K562 (cell line): ENCODE data around the gene VPS4A. TPM values are rescaled to one million over a fixed set of nuclear protein-coding genes. Genes with fewer than 3 reads are reported as not detected.

Experiments
- BCOR ChIP-seq: fragments of 450-650 bp; IDR thresholded peaks from 2 replicates; pipeline ENCODE4 v1.6.1; 2016
- CXXC5 ChIP-seq: fragments of 250-450 bp; sonication (Bioruptor Pico); IDR thresholded peaks from 2 replicates; pipeline ENCODE4 v1.8.0; 2022; ENCODE audit warnings: inconsistent platforms, mild to moderate bottlenecking, moderate library complexity
- GABPA ChIP-seq: fragments of 200-800 bp; sonication (Bioruptor generic); conservative IDR thresholded peaks from 2 replicates; pipeline ENCODE4 v1.6.1; 2016; ENCODE audit warnings: low read depth, missing genetic modification characterization, missing compliant biosample characterization
- KDM1A ChIP-seq, 2 experiments: fragments of 450-650 bp; IDR thresholded peaks; 2 replicates each; pipeline ENCODE4 v1.6.1; 2016; ENCODE audit warnings: mild to moderate bottlenecking in 2 of 2
- NR2C2 ChIP-seq, 2 experiments: fragments of 200-800 bp in 1 of 2; sonication (Bioruptor generic) in 1 of 2; sonication (generic) in 1 of 2; formaldehyde crosslinking in 1 of 2; IDR thresholded peaks; 2 replicates each; pipeline versions ENCODE4 v1.6.1 to v1.8.0; 2016 to 2022; ENCODE audit warnings: mild to moderate bottlenecking in 1 of 2, missing compliant biosample characterization in 1 of 2, missing genetic modification characterization in 1 of 2, missing genetic modification reagents in 1 of 2
- SIN3A ChIP-seq, 2 experiments: fragments of 150-350 bp in 1 of 2; IDR thresholded peaks; 2 replicates each; pipeline ENCODE4 v1.6.1; 2011 to 2016; ENCODE audit warnings: borderline replicate concordance in 2 of 2, low read depth in 2 of 2, low read length in 2 of 2, mild to moderate bottlenecking in 2 of 2, moderate library complexity in 2 of 2; ENCODE audit not compliant: control insufficient read depth in 1 of 2
- SP2 ChIP-seq: IDR thresholded peaks from 2 replicates; pipeline ENCODE4 v1.6.1; 2011; ENCODE audit warnings: mild to moderate bottlenecking, low read depth, low read length, moderate library complexity; ENCODE audit not compliant: poor library complexity, severe bottlenecking; ENCODE audit errors: extremely low read depth
- polyA plus RNA-seq, 8 experiments: library from polyadenylated mRNA; depleted of rRNA in 4 of 8; stranded (reverse) in 5 of 8; unstranded in 3 of 8; fragments of >200 nt; fragmentation: Nextera tagmentation in 2 of 8; fragmentation: Illumina TruSeq in 1 of 8; extraction: Ambion mirVana in 2 of 8; extraction: Trizol in 1 of 8; gene quantifications; 2 replicates each; pipeline versions ENCODE4 v1.2.1 to v1.2.3, GENCODE V29; 2011 to 2014; ENCODE audit warnings: inconsistent platforms in 1 of 8, missing spikeins in 1 of 8
- total RNA-seq, 7 experiments: library from RNA; depleted of rRNA in 6 of 7; stranded (reverse); fragments of >200 nt in 6 of 7; fragmentation: Illumina TruSeq in 2 of 7; extraction: Trizol in 2 of 7; gene quantifications; 2 replicates each; pipeline versions ENCODE4 v1.2.1 to v1.2.3, GENCODE V29; 2011 to 2021; ENCODE audit warnings: low replicate concordance in 1 of 7
- TF ChIP-seq, protein P1 (sequence below): fragments of 450-650 bp; IDR thresholded peaks from 2 replicates; pipeline ENCODE4 v1.6.1; 2014; ENCODE audit warnings: low read depth, mild to moderate bottlenecking, moderate library complexity, borderline replicate concordance
- TF ChIP-seq, protein P2 (sequence below): fragments of 450-650 bp; IDR thresholded peaks from 2 replicates; pipeline ENCODE4 v1.6.1; 2018; ENCODE audit warnings: mild to moderate bottlenecking, low read depth; ENCODE audit not compliant: partially characterized antibody
- TF ChIP-seq, protein P3 (sequence below): IDR thresholded peaks from 2 replicates; pipeline ENCODE4 v1.6.1; 2011; ENCODE audit warnings: borderline replicate concordance, low read depth, mild to moderate bottlenecking, moderate library complexity, low read length; ENCODE audit not compliant: insufficient read depth, poor library complexity, severe bottlenecking
- TF ChIP-seq, protein P4 (sequence below), 2 experiments: fragments of 450-650 bp; IDR thresholded peaks; 2 replicates each; pipeline ENCODE4 v1.6.1; 2018; ENCODE audit warnings: mild to moderate bottlenecking in 2 of 2, low read depth in 1 of 2; ENCODE audit not compliant: partially characterized antibody in 2 of 2
- TF ChIP-seq, protein P5 (sequence below), 2 experiments: IDR thresholded peaks; 2 replicates each; pipeline ENCODE4 v1.6.1; 2011; ENCODE audit warnings: borderline replicate concordance in 1 of 2, control low read depth in 1 of 2, low read depth in 1 of 2, low read length in 1 of 2, mild to moderate bottlenecking in 1 of 2, mixed read lengths in 1 of 2, moderate library complexity in 1 of 2; ENCODE audit not compliant: insufficient read depth in 1 of 2, insufficient read length in 1 of 2, poor library complexity in 1 of 2, severe bottlenecking in 1 of 2; ENCODE audit errors: extremely low read depth in 1 of 2

The VPS4A gene
- total and polyA plus RNA-seq, 9 of the 15 experiments (the other 6 are each of a cell fraction or from before 2014, with no cell fraction given): 7.6 to 45.4 (median 29.9) TPM

DNA sequence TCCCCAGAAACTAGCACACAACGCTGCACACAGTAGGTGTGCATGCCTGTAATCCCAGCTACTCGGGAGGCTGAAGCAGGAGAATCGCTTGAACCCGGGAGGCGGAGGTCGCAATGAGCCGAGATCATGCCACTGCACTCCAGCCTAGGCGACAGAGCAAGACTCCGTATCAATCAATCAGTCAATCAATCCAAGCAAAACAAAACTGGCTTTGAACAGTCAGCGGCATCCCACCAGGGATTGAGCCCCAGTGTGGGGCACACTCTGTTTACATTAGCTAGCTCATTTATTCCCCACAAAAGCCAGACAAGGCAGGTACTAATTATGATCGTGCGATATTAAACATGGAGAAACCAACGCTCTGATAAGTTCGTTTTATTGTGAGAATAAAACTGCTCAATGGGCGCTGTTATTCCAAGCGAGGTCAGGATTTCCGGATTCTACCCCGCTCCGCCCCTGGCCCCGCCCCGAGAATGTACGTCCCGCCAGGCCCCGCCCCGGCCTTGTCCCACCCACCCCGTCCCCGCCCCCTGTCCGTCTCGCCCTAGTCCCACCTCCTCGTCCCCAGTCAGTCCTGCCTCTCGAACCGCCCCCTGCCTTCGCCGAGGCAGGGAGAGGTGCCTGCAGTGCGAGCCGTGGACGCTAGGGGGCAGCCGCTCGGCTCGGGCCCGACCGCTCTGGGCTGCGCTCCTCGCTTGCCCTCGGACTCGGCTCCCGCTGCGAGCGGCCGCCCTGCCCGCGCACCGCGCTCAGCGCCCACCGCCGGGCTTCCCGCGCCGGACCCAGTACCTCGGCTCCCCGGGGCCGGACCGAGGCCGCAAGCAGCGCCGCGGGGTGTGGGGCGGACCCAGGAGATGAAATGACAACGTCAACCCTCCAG lies at the start of gene VPS4A (continued):
- TF ChIP-seq, protein P1, sequence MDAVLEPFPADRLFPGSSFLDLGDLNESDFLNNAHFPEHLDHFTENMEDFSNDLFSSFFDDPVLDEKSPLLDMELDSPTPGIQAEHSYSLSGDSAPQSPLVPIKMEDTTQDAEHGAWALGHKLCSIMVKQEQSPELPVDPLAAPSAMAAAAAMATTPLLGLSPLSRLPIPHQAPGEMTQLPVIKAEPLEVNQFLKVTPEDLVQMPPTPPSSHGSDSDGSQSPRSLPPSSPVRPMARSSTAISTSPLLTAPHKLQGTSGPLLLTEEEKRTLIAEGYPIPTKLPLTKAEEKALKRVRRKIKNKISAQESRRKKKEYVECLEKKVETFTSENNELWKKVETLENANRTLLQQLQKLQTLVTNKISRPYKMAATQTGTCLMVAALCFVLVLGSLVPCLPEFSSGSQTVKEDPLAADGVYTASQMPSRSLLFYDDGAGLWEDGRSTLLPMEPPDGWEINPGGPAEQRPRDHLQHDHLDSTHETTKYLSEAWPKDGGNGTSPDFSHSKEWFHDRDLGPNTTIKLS: 0 out of 2 replicates have a peak, but pooled peaks have one; percentile 55
- TF ChIP-seq NR2C2 (CRISPR knock-in tag; IDR thresholded peaks at IDR 0.05) (0 out of 2 replicates have a peak, but pooled peaks have one; percentile 21), NR2C2 (tag; IDR thresholded peaks at IDR 0.05) (no peak), SP2 (peak; percentile 90), KDM1A (IDR thresholded peaks at IDR 0.05) (peak in 1 of 2 experiments; percentile 20; a peak in 1 of 4 replicates), SIN3A (IDR thresholded peaks at IDR 0.05; ENCODE audit: borderline replicate concordance in 2 of 2, control insufficient read depth in 1 of 2, low read depth in 2 of 2, low read length in 2 of 2) (peak in 1 of 2 experiments; percentile 48; a peak in 2 of 4 replicates), GABPA (tag) (peak; percentile 73), CXXC5 (CRISPR knock-in tag) (peak; percentile 82), BCOR (peak; percentile 61)
- TF ChIP-seq, protein P2, sequence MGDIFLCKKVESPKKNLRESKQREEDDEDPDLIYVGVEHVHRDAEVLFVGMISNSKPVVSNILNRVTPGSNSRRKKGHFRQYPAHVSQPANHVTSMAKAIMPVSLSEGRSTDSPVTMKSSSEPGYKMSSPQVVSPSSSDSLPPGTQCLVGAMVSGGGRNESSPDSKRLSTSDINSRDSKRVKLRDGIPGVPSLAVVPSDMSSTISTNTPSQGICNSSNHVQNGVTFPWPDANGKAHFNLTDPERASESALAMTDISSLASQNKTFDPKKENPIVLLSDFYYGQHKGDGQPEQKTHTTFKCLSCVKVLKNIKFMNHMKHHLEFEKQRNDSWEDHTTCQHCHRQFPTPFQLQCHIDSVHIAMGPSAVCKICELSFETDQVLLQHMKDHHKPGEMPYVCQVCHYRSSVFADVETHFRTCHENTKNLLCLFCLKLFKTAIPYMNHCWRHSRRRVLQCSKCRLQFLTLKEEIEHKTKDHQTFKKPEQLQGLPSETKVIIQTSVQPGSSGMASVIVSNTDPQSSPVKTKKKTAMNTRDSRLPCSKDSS: peak; percentile 3
- TF ChIP-seq, protein P3, sequence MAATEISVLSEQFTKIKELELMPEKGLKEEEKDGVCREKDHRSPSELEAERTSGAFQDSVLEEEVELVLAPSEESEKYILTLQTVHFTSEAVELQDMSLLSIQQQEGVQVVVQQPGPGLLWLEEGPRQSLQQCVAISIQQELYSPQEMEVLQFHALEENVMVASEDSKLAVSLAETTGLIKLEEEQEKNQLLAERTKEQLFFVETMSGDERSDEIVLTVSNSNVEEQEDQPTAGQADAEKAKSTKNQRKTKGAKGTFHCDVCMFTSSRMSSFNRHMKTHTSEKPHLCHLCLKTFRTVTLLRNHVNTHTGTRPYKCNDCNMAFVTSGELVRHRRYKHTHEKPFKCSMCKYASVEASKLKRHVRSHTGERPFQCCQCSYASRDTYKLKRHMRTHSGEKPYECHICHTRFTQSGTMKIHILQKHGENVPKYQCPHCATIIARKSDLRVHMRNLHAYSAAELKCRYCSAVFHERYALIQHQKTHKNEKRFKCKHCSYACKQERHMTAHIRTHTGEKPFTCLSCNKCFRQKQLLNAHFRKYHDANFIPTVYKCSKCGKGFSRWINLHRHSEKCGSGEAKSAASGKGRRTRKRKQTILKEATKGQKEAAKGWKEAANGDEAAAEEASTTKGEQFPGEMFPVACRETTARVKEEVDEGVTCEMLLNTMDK: peak; percentile 87
- TF ChIP-seq, protein P4, sequence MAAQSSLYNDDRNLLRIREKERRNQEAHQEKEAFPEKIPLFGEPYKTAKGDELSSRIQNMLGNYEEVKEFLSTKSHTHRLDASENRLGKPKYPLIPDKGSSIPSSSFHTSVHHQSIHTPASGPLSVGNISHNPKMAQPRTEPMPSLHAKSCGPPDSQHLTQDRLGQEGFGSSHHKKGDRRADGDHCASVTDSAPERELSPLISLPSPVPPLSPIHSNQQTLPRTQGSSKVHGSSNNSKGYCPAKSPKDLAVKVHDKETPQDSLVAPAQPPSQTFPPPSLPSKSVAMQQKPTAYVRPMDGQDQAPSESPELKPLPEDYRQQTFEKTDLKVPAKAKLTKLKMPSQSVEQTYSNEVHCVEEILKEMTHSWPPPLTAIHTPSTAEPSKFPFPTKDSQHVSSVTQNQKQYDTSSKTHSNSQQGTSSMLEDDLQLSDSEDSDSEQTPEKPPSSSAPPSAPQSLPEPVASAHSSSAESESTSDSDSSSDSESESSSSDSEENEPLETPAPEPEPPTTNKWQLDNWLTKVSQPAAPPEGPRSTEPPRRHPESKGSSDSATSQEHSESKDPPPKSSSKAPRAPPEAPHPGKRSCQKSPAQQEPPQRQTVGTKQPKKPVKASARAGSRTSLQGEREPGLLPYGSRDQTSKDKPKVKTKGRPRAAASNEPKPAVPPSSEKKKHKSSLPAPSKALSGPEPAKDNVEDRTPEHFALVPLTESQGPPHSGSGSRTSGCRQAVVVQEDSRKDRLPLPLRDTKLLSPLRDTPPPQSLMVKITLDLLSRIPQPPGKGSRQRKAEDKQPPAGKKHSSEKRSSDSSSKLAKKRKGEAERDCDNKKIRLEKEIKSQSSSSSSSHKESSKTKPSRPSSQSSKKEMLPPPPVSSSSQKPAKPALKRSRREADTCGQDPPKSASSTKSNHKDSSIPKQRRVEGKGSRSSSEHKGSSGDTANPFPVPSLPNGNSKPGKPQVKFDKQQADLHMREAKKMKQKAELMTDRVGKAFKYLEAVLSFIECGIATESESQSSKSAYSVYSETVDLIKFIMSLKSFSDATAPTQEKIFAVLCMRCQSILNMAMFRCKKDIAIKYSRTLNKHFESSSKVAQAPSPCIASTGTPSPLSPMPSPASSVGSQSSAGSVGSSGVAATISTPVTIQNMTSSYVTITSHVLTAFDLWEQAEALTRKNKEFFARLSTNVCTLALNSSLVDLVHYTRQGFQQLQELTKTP (IDR thresholded peaks at IDR 0.05; ENCODE audit: low read depth in 1 of 2, partially characterized antibody in 2 of 2): peak in 1 of 2 experiments; percentile 43
- TF ChIP-seq, protein P5, sequence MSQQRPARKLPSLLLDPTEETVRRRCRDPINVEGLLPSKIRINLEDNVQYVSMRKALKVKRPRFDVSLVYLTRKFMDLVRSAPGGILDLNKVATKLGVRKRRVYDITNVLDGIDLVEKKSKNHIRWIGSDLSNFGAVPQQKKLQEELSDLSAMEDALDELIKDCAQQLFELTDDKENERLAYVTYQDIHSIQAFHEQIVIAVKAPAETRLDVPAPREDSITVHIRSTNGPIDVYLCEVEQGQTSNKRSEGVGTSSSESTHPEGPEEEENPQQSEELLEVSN (IDR thresholded peaks at IDR 0.05; ENCODE audit: borderline replicate concordance in 1 of 2, extremely low read depth in 1 of 2, insufficient read depth in 1 of 2, insufficient read length in 1 of 2, low read depth in 1 of 2, low read length in 1 of 2, poor library complexity in 1 of 2, severe bottlenecking in 1 of 2): peak; percentile 34 to 51
